ENCODE results near the gene RAD51B. TPM values are rescaled to one million over a fixed set of nuclear protein-coding genes. Genes with fewer than 3 reads are reported as not detected.
A peak's percentile ranks its signal among the peaks of the same experiment; 100 is the strongest.
"Not testable (repeated sequence)": the region's sequence is repeated elsewhere in the genome, so short reads cannot be mapped to it uniquely, and the experiment has no call there.

The RAD51B gene
- total RNA-seq, result 3.8 TPM
- long read RNA-seq, partial matches to known transcripts, result 0 of 1 reads
- long read RNA-seq, other reads (novel, unspliced or antisense), result 1 of 1 reads

DNA sequence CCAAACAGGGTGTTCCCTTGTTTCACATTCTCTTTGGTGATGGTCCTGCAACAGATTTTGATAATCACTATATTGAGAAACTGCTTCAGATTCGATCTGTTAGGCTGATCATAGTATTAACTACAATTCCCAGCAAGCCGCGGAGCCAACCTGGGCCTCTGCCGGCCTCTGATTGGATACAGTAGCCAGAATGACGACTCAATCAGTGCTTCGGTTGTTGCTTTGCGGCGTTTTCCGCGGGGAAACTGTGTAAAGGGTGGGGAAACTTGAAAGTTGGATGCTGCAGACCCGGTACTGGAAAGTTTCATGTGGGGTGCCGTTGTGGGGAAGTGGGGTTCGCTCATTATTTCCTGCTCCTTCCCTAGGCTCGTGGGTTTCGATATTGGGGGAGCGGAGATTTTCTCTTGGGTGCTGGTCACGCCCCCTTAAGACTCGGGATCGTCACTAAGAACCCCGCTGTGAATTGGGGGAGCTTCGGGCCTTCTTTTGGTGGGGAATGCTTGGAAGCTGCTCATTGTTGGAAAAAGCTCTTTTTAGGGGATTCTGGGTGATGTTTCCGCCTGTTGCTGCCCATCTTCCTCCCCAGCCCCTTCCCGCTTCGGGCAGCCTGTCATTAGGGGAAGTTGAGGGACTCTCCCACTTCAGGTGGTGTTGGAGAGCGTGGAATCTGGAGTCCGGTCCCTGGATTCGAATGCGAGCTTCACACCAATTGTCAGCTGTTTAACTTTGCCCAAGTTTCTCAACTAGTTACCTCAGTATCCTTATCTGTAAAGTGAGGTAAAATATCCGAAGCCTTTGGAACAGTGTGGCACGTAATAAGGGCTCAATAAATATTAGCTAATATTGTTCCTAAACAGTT lies at the start of gene RAD51B:
Gene RAD51B, plus strand, starts transcription at position 217 of the 859 bp plus-strand sequence.
- peak; percentile 92 for DNase-seq (ENCODE audit: low spot score)
- intact Hi-C loops (cut with DNase I), result no loop called here

GRCh38 chr14:67773844-67774377 lies 45.7 kb upstream of the RAD51B start:
- intact Hi-C loops (cut with DNase I), result no loop called here
- DNase-seq (ENCODE audit: low spot score), result no peak

DNA sequence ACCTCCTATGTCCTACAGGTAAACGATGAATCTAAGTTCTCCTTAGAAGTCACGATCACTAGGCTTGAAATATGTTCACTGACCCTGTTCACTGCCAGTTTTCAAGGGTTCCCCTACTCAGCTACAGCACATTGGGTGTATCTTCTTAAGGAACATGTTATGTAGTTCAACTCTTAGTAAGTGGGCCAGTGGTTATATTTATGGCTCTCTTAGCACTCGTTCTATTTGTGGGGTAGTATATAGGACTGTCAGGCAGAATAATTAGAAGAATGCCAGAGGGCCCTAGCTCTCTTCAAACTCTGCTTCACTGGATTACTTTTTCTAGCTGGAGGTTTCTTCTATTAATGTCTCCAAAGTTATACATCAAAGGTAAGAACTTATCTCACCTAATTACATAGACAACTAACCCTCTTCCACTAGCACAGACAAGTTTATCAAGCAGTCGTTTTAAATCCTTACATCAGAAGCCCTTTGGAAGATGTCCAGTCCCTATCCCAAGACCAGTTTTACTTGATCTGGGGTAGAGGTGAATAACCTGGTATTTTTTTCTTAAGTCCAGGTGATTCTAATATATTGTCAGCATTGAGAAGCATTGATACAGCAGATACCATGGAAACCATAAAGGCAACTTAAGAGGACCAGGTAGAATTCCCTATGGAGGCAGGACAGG lies 42.8 kb upstream of the RAD51B start:
- intact Hi-C loops (cut with DNase I), result no loop called here

DNA sequence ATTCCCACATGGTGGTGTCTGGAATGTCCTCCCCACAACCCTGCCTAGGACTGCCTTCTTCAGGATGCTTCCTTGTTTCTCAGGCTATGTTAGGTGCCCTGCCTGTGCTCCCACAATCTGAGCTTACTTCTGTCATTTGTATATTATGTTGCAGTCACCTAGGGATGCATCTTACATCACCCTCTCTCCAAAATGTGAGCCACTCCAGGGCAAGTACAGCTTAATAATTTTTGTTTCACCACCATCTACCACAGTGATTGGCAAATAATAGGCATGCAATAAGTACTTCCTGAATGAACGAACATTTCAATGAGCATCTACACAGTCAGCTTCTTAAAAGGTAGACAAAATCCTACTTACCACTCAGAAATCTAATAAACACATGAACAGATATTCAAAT lies 40.8 kb upstream of the RAD51B start:
- intact Hi-C loops (cut with DNase I), result no loop called here
- no peak for DNase-seq (ENCODE audit: low spot score)

More for the DNA sequence above, 42.8 kb upstream of the RAD51B start:
- DNase-seq (ENCODE audit: low spot score), result no peak

DNA sequence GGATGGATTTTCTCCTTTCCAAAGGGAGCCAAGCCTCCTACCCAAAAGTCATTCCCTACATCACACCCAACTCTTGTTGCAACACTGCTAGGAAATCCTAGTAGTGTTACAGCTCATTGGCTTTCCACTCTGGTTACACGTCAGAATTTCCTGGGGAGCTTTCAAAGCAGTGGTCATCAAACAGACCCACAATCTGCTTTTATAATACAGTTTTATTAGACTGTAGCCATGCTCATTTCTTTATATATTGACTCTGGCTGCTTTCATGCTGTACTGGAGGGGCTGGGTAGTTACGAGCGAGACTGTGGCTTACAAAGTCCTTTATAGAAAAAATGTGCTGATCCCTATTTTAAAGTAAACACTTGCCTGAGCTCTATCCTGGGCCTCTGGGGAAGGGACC lies 37.5 kb upstream of the RAD51B start:
- intact Hi-C loops (cut with DNase I), result no loop called here
- DNase-seq (ENCODE audit: low spot score), result no peak

DNA sequence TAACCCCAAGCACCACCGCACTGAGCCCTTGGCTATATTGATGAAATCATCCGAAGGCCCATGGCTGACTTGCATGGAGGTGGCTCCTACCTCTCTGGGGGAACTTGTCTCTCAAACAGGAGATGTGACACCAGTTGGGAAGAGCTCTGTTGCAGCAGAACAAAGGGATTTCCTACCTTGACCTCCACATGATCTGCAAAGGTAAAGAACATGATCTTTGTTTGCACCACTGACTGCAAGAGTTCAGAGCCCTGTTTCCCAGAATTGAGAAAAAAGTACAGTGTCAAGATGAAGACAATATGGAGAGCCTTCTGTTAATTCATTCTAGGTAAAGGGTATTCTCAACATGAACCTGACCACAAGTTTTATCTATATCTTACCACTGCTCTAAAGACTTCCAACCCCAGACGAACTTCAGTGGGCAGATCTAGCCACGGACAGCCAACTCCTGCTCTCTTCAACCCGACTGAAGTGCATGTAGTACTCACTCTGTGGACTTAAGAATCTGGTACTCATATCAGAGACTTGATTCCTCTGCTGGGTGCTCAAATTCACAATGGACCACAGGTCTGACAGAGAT lies 35.2 kb upstream of the RAD51B start:
- no peak for DNase-seq (ENCODE audit: low spot score)
- intact Hi-C loops (cut with DNase I), result no loop called here

DNA sequence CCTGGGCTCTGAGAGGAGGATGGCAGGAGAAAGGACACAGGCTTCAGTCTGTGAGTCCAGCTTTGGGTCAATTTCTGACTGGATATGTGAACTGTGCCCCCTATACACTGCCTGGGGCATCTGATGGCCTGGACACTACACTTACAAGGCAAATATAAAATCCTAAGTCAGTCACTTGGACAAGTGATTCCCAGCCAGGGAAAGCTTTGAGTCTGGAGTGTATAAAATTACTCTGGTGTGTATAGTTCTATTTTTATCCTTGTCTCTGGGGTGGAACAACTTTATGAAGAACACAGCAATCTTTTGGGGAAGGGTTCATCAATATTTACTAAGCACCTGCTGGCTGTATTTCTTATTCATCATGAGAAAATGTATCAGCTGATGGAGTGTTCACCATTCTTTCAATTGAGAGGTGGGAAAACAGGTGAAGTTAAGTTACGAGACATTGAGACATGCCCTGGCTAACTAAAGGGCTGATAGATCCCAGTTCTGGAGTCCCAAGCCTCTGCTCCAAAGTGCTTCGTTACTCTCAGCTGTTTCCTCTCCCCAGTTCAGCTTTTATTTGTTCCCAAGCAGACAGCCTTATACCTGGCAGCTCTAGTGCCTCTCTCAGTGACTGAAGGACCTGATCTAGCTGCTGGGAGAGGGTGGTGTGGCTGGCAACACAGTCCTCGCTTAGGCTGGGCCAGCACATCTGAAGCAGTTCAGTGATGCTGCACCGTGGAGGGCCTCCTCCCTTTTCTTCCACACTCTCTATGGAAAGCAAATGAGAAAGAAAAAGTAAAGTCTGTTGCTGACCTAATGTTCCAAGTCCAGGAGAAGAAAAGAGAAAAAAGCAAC lies 34.1 kb upstream of the RAD51B start:
- no peak for DNase-seq (ENCODE audit: low spot score)
- intact Hi-C loops (cut with DNase I), result no loop called here

DNA sequence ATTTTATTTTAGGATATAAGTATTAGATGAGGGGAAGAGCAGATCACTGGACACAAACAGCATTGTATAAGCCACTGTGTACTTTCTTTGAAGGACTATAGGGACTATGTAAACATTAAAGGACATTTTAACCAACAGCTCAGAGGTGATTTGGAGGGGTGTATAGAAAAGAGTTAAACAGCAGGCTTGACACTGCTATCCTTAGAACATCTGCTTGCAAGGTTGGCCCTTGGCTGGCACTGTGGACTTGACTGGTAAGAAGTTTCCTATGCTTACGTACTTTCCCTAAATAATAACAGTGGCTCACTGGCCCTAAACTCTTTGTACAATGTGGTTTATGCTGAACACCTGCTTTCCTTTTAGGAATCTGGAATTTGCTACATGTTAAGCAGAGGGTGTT lies 31.9 kb upstream of the RAD51B start:
- intact Hi-C loops (cut with DNase I), result no loop called here
- no peak for DNase-seq (ENCODE audit: low spot score)

- DNase-seq (ENCODE audit: low spot score), result no peak
- intact Hi-C loops (cut with DNase I), result no loop called here
These were observed 20.8 kb upstream of the RAD51B start for GRCh38 chr14:67798731-67799130.

- no peak for DNase-seq (ENCODE audit: low spot score)
- intact Hi-C loops (cut with DNase I), result no loop called here
These were observed 18.8 kb upstream of the RAD51B start for GRCh38 chr14:67800743-67801142.

DNA sequence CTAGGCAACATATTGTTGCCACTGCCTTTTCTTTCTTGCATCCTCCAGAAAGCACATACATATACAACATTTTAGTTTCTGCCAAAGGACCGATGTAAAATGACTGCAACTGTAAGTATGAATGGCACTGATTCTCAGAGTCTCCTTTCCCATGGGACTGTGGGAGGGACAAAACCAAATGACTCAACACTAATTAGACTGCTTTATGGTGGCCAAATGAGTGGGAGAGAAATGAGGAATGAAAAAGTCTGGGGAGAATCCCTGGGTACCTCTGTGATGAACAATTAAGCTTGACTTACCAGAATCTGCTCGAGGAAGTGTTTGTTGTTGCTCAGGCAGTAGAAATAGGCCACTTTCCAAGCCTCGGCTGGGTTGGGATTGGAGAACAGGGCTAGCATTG lies 13.3 kb upstream of the RAD51B start:
- intact Hi-C loops (cut with DNase I), result no loop called here
- DNase-seq (ENCODE audit: low spot score), result no peak

GRCh38 chr14:67814821-67815220 lies 4.8 kb upstream of the RAD51B start:
- intact Hi-C loops (cut with DNase I), result no loop called here
- DNase-seq (ENCODE audit: low spot score), result no peak

DNA sequence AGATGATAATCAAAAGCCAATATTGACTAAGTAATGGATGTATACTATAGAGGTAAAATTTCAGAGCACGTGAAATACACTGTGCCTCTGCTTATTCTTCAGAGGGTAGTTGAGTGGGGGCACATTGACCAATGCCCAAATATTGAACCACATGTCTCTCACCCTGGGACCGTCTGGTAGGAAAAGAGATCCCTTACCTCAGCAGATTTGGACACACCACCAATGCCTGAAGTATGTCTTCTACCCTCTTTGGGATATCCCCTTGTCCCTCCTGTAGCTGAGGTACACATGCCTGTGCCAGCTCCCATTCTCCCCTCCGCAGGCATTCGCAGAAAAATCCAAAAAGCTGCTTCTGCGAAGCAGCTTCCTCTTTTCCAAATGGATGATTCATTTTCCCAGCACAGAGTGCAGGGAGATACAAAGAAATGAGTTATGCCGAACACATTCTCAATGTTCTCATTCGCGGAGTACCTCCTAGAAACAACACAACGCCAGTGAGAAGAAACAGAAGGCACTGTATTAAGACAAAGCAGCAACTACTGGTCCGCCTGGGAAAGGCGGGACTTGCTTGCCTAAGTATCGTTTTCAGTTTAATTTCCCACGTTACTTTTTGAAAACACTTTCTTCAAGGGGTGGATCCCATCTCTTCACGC lies 3.9 kb upstream of the RAD51B start:
- no peak for DNase-seq (ENCODE audit: low spot score)
- intact Hi-C loops (cut with DNase I), result no loop called here

- intact Hi-C loops (cut with DNase I), result no loop called here
These were observed 3.1 kb upstream of the RAD51B start, which contains the start of gene ZFYVE26 for GRCh38 chr14:67816326-67817002. ZFYVE26 (minus strand) TSS chr14:67816590; CDS start chr14:67815963, 627 bp downstream.

GRCh38 chr14:67817750-67818438 lies 1.7 kb upstream of the RAD51B start:
- intact Hi-C loops (cut with DNase I), result no loop called here
- no peak for DNase-seq (ENCODE audit: low spot score)

More at GRCh38 chr14:67816326-67817002, 3.1 kb upstream of the RAD51B start, which contains the start of gene ZFYVE26:
- peak; percentile 96 for DNase-seq (ENCODE audit: low spot score)

GRCh38 chr14:67818476-67818875 lies 1.1 kb upstream of the RAD51B start:
- intact Hi-C loops (cut with DNase I); DNase-seq (ENCODE audit: low spot score): not testable (repeated sequence)

GRCh38 chr14:67820428-67820971 lies 921 bp downstream of the RAD51B start:
- intact Hi-C loops (cut with DNase I), result no loop called here
- DNase-seq (ENCODE audit: low spot score), result no peak
